Measurements from ENCODE around the gene TBC1D22A.

The TBC1D22A gene

DNA sequence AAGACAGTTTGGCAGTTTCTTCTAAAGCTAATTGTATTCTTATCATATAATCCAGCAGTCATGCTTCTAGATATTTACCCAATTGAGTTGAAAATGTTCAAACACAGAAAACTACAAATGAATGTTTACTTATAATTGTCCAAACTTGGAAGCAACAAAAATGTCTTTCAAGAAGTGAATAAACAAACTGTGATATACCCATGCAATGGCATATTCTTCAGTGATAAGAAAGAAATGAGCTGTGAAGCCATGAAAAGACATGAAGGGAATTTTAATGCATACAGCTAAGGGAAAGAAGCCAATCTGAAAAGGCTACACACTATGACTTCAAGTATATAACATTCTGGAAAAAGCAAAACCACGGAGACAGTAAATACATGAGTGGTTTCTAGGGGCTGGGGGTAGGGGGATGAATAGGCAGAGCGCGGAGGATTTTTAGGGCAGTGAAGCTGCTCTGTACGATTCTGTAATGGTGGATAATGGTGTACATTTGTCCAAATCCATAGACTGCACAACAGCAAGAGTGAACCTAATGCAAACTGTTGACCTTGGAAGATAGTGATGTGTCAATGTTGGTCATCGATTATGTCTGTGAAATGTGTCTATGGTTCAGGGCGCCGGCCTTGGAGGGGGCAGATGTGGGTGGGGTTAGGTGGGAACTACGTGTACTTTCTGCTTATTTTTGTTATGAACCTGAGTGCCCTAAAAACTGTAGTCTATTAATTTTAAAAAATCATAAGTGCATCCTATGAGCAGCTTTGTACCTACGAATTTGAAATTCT is 424.9 kb downstream of the TBC1D22A start:
- H3K4me3 ChIP-seq (ENCODE audit: low read depth, low read length) = no peak overlapping the region
- TF ChIP-seq, protein P1, sequence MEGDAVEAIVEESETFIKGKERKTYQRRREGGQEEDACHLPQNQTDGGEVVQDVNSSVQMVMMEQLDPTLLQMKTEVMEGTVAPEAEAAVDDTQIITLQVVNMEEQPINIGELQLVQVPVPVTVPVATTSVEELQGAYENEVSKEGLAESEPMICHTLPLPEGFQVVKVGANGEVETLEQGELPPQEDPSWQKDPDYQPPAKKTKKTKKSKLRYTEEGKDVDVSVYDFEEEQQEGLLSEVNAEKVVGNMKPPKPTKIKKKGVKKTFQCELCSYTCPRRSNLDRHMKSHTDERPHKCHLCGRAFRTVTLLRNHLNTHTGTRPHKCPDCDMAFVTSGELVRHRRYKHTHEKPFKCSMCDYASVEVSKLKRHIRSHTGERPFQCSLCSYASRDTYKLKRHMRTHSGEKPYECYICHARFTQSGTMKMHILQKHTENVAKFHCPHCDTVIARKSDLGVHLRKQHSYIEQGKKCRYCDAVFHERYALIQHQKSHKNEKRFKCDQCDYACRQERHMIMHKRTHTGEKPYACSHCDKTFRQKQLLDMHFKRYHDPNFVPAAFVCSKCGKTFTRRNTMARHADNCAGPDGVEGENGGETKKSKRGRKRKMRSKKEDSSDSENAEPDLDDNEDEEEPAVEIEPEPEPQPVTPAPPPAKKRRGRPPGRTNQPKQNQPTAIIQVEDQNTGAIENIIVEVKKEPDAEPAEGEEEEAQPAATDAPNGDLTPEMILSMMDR (IDR thresholded peaks at IDR 0.05; ENCODE audit: low read depth, low read length) = no peak

DNA sequence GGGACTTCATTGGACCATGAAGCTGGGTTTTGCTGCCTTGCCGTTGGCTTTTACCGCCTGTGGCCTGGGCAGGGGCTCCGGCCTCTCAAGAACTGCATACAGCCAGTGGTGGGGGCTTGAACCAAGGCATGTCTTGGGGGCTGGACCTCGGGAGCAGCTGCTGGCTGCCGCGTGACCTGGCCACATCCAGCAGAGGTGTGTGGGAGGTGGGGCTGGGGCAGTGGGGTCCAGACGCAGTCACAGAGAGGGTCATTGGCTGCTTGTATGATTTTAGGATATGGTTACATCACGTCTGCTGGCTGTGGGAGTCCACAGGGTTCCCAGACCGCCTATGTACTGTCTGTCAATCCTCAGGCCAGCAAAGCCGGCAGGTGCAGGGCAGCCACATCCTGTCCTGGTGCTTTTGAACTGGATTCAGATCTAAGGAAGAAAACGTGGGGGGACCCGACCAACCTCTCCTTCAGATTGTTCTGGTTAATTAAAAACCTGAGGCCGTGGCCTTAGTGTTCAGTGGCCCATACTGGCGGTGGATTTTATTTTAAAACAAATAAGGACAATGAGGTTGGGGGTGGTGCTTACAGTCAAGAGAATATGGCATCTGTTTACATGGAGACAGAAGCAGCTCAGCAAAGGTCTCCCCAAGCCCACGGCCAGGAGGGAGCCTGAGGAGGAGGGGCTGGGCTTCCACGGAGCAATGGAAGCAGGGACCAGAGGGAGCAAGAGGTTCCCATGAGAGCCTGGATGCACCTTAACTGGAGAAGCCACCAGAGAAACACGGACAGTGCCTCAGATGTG is 426.0 kb downstream of the TBC1D22A start:
- H3K4me3 ChIP-seq (ENCODE audit: low read depth, low read length) = no peak overlapping the region
- TF ChIP-seq, protein P1 (IDR thresholded peaks at IDR 0.05; ENCODE audit: low read depth, low read length) = no peak

DNA sequence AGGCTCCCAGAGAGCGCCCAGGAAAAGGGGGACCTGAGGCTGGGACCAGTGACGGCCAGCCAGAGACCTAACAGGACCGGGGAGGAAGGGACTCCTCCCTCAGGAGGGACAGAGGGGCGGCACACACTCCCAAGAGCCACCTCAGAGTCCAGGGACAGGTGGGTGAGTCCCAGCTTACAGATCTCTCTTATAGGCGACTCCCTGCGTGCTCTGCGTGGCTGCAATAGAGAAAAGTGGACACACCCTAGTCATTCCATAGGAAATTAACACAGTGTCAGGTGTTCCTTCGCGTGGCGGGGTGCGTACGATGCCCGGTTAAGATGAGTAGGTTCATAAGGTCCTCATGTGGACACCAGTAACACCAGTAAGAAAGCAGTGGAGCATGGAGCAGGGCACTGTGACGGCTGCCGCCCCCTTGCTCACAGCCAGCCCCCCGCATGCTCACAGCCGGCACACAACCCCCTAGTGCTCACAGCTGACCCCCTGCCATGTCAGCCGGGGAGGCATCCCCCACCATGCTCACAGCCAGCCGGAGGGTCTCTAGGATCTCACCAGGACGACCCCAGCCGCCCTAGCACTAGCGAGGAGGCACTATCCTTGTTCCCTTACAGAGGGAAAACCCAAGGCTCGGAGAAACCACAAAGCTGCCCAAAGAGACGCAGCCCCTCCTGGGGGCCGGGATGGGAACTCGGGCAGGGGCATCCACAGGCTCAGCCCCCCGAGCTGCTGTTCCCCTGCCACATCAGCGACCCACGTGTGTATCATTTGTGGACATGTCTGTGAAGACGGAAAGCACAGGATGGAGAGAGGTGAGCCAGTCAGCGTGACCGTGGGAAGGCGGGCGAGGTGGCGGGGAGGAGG is 426.8 kb downstream of the TBC1D22A start:
- H3K4me3 ChIP-seq (ENCODE audit: low read depth, low read length) = no peak overlapping the region
- TF ChIP-seq, protein P1 (IDR thresholded peaks at IDR 0.05; ENCODE audit: low read depth, low read length) = no peak

DNA sequence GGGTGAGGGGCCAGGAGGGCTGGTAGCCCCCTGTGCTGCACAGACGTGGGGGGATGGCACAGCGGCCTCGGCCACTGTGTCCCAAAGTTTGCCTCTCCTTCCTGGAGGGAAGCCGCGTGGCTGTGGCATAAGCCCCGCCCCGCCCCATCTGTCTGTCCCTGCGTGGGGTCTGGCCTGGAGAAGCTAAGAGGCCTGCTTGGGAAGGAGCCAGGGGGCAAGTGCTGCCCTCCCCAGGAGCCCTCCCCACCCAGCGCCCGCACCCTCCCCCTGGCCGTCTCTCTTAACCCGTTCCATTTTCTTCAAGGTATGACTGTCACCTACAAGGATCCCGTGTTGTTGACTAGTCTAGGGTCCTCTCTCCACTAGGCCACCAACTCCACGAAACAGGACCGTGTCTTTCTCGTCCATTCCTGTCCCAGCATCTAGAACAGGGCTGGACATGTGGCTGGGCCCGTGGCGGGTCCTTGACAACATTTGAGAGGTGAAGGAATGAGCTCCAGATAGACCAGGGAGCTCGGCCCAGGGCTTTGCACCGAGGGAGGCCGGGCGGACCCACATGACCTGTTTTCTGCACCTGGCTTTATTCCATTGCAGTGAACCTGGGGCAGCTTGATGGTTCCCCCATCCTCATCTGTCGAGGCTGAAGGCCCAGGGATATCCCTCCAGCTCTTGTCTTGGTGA is 428.0 kb downstream of the TBC1D22A start:
- H3K4me3 ChIP-seq (ENCODE audit: low read depth, low read length) = no peak overlapping the region
- TF ChIP-seq, protein P1 (IDR thresholded peaks at IDR 0.05; ENCODE audit: low read depth, low read length) = no peak

DNA sequence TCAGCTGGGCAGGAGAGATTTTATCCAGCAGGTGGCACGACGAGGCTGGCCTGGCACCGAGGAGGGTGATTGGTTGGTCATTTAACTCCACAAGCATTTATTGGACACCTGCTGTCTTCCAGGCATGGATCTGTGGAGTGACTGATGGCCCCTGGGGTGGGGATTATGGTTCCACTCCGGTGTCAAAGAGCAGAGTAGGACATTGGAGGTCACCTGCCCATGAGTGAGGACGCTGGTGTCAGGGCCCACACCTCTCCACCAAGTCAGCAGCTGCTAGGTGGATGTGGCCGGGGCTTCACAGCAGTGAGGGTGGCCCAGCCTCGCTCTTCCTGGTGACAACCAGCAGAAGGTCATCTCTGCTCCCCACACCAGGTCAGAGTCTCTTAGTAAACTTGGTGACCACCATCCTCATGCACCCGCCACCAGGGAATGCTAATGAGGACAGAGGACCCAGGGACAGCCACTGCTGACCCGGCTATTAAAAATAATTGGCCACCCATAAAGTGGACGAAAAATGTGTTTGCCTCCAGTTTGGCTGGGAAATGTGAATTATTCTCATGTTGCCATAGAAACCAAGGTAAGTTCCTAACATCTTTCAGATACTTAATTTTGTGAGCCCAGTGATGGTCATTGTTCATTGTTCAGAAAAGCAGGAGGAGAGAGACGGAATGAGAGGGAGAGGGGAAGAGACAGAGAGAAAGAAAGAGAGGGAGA is 428.7 kb downstream of the TBC1D22A start:
- TF ChIP-seq, protein P1 (IDR thresholded peaks at IDR 0.05; ENCODE audit: low read depth, low read length) = no peak
- H3K4me3 ChIP-seq (ENCODE audit: low read depth, low read length) = no peak overlapping the region

Data from WI38 (cell line).